ENCODE results near the gene KCNT1.

KCNT1 gene

DNA sequence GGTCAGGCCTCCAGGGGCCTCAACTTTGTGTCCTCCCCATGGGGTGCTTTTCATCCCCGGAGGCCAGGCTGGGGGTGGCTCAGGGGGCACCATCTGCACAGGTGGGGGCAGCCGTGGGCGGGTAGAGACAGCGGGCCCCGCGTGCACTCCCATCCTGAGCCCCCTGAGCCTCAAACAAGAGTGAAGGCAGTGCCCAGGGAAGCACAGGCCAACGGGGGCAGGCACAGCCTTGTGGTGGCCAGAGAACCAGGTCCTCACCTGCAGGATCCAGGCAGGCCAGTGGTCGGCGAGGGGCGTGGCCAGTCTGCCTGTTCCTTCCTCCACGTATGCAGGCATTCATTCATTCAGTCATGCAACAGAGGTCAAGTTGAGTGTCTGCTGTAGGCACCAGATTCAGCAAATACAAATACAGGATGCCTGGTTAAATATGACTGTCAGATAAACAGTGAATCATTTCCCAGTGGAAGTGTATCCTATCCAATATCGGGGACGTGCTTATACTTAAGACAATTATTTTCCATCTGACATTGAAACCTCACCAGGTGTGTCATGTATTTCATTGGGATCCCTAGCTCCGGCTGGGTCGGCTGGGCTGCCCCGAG lies 22.3 kb downstream of the KCNT1 start:
- FAIRE-seq (no peak), DNase-seq (ENCODE audit: low spot score) (no peak)

DNA sequence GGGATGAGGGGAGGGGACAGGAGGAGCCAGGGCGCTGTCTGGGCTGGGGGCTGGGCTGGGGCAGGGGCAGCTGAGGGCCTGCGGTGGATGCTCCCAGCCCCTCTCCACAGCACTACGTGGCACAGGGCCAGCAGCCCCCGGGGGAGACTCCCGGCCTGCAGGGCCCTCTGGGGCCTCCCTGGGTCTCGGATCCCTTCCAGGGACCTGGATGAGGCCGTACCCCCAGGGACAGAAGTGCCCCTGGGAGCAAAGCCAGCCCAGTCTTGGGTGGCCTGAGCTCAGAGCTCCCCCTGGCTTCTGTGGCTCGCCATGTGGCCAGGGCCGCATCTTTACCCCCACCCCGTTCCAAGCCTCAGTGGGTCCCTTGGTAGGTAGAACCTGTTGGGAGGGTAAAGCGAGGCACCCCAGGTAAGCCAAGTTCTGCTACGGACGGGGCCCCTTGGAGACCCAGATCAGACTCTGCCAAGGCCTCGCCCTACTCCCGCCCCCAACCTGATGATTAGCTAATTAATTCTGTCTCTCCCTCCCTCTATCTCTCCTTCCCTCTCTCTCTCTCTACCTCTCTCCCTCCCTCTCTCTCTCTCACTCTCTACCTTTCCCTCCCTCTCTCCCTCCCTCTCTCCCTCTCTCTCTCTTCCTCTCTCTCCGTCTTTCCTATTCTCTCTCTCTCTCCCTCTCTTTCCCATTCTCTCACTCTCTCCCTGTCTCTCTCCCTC lies 24.3 kb downstream of the KCNT1 start:
- no peak for DNase-seq (ENCODE audit: low spot score)
- no peak for FAIRE-seq

DNA sequence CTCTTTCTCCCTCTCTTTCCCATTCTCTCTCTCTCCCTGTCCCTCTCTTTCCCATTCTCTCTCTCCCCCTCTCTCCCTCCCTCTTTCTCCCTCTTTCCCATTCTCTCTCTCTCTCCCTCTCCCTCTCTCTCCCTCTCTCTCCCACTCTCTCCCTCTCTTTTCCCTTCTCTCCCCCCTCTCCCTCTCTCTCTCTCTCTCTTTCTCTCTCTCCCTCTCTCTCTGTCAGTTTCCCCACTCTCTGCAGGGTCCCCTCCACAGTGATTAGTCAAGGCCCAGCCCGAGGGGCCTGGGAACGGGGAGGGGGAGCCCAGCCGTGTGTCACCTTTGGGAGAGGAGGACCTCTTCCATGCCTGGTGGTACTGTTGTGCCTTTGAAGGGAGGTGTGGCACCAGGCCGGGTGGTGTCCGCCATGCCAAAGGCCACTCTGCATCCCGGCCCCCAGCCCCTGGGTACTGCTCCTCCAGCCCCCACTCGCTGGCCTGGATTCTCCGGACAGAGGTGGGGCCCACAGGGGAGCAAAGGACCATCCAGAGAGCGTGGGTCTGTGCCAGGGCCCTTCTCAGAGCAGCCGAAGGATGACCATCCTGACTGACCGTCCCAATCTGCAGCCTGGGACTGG lies 25.4 kb downstream of the KCNT1 start:
- no peak for DNase-seq (ENCODE audit: low spot score)
- no peak for FAIRE-seq

DNA sequence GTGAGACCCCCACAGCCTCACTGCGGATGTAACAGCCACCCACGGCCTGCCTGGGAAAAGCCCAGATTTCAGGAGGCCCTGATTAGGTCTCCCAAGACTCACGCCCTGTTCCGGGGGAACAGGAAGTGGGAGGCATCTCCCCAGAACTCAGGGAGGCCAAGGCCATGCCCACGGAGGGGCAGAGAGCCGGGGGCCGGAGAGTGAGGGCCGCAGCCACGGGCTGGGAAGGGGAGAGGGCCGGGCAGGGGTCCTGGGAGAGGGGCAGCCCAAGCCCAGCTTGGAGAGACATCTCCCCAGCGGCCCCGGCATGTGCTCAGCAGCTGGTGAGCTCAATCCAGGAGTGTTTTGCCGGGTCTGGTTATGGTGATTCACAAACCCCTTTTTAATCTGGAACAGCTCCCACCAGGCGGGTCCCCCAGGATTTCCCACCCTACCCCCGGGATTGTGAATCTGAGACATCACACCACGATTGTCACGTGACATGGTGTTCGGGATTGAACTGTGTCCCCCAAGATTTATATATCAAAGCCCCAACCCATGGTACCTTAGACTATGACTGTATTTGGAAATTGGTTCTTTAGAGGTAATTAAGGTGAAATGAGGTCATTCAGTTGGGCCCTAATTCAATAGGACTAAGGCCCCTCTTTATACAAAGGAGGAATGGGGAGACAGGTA lies 26.6 kb downstream of the KCNT1 start:
- DNase-seq (ENCODE audit: low spot score) (no peak), FAIRE-seq (no peak)

DNA sequence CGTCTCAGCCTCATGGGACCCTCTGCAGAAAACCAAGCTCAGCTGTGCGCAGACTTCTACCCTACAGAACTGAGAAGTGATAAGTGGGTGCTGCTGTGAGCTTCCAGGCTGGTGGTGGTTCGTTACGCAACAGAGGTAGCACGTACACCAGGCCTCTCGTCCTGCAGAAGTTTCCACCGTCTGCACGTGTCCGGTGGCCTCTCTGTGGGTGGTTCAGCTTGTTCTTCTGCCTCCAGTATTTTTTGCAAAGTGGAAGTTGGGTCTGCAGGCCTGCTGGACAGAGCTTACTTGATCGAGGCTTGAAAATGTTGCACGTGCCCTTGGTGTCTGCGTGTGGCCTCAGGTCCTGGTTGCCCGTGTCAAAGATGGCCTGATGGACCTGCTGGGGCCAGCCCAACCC lies 27.5 kb downstream of the KCNT1 start:
- DNase-seq (ENCODE audit: low spot score) (no peak), FAIRE-seq (no peak)

DNA sequence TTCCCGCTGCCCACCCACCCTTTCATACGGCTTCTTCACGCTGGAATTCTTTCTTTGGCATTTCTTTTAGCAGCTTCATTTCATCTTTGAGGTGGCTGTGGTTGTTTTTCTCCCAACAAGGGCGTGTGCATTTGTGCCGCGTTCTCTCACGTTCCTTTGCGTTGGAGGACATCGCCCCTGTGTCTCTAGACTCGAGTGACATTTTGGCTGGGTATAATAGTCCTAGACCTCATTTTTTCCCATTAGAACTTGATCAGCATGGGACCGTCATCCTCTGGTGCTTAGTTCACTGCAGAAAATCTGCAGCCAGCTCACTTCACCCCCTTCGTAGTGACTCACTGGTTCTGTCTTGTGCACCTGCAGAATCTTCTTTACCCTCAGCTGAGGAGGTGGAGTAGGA lies 29.5 kb downstream of the KCNT1 start:
- FAIRE-seq (no peak), DNase-seq (ENCODE audit: low spot score) (no peak)

DNA sequence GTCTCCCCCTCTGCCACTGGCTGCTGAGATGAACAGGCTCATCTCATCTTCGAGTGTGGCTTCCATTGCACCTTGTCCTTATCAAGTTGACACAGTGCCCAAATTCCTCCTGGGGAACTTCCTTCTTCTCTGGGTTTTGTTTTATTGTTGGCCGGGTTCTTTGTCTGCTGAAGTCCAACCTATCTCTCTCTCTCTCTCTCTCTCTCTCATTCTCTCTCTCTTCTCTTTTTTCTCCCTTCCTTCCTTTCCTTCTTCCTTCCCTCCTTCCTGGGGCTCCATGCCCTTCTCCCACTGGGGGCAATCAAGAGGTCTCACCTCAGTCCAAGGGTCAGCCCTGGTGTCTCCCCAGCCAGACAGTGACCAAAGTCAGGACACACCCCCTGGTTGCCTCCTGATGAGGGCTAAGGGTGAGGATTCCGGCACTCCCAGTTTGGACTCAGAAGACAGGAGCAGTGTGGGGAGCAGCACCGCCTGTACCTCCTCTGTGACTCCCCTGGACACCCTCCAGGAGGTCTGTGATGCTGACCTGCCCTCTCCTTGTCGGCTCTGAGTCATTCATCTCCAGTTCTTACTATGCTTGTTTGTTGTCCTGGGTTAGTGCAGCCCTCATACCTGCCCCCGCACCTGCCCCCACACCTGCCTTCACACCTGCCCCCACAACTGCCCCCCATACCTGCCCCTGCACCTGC lies 30.7 kb downstream of the KCNT1 start:
- DNase-seq (ENCODE audit: low spot score) = no peak
- FAIRE-seq = no peak

DNA sequence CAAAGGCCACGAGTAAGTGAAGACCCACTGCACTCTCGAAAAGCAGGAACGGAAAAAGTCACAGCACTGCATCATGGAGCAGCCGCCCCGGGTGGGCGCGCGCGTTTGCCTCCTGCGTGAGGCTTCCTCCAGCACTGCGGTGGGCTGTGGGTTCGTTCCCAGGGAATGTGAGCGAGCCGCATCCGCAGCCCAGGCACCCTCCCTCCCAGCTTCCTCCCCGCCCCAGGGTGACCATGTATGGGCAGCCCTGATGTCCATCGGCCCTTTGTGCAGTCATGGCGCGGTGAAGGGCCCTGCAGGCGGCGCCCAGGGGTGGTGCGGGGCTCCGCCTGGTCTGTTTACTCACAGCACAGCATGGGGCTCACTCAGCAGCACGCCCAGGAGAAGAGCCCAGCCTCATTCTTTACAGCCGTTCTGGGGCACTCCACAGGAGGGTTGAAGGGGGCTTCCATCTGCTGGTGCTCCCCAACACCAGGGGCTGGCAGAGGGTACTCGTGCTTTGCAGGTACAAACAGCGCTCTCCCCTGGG lies 32.7 kb downstream of the KCNT1 start:
- FAIRE-seq (no peak), DNase-seq (ENCODE audit: low spot score) (no peak)

DNA sequence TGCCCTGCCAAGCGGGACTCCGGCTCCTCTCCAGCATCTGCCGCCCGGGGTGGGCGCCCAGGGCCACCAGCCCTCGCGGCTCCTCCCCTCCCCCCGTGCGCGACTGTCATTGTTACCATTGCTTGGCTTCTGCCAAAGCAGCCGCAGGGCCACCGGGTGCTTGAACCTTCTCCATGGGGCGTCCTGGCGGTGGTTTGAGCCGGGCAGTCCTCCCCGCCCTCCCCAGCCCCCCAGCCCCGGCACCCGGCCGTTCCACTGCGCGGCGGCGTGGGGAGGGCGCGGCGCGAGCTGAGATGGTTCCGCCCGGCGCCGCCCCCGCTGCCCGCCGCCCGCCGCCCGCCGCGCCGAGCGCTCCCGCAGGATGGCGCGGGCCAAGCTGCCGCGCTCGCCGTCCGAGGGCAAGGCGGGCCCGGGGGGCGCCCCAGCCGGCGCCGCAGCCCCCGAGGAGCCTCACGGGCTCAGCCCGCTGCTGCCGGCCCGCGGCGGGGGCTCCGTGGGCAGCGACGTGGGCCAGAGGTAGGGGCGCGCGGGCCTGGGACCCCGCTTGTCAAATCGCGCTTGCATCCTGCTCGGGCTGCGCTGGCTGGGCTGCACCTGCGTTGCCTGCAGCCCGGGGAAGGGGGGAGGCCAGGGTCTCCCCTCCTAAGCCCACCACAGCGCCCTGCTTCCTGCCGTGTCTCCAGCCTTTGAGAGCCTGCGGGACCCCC lies 34.4 kb downstream of the KCNT1 start:
- no peak for DNase-seq (ENCODE audit: low spot score)
- FAIRE-seq = no peak

DNA sequence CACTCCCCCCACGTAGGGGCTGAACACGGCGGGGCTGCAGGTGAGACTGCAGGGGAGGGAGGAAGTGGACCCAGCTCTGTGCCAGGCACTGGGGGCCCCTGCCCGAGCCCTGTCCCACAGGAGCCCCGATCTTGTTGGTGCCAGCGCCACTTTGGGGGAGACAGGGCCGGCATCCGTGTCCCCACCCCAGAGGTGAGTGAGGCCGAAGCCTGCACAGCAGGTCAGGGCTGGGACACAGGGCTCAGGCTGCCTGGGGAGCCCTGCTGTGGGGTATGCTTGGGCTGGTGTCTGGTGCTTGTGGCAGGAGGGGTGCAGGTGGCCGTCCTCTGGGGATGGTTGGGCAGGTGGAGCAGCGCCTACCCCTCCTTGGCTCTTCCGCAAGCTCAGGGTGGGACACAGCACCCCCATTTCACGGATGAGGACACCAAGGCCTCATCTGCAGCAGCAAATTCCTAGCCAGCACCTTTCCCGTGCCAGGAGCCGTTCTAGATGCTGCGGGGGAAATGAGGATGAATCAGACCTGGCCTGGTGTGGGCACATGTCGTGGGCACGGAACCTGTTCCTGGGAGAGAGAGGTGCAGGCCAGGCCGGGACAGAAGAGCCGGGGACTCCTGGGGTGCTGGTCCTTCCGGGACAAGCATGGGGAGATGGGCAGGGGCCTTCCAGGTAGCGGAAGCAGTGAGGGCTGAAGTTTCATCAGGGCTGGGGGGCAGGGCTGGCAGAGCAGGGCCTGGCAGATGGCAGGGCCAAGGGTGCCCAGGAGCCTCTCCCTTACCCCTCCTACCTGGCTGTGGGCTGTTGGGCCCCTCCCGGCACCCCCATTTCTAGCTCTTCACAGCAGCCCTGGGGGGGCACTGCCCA lies 35.2 kb downstream of the KCNT1 start:
- no peak for FAIRE-seq
- no peak for DNase-seq (ENCODE audit: low spot score)

DNA sequence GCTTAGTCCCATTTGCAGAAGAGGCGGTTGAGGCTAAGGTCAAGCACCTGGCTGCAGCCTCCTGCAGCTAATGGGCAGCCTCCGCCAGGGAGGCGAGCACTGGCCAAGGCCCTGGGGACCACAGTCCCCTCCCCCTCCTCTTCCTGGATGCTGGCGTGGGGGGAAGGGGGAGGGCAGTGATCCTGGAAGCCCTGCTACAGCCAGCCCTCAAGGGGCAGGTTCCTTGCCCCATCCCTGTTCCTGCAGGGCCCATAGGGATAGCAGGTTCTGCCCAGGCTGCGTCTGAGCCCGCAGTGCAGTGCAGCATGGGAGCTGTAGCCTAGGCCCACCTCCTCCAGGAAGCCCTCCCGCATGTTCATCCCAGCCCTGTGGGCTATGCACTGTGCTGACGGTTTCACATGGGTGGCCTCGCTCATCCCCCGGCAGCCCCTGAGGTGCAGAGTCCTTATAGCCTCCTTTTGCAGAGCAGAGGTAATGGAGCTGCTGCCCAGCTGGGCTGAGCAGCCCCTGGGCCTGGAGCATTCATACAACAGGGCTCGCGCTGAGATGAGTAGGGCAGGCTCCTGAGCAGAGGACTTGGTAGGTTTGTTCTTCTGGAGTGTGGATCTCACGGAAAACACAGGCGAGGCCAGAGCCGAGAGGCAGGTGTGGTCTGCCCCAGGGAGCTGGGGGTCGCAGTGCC lies 36.0 kb downstream of the KCNT1 start:
- no peak for DNase-seq (ENCODE audit: low spot score)
- FAIRE-seq = no peak

DNA sequence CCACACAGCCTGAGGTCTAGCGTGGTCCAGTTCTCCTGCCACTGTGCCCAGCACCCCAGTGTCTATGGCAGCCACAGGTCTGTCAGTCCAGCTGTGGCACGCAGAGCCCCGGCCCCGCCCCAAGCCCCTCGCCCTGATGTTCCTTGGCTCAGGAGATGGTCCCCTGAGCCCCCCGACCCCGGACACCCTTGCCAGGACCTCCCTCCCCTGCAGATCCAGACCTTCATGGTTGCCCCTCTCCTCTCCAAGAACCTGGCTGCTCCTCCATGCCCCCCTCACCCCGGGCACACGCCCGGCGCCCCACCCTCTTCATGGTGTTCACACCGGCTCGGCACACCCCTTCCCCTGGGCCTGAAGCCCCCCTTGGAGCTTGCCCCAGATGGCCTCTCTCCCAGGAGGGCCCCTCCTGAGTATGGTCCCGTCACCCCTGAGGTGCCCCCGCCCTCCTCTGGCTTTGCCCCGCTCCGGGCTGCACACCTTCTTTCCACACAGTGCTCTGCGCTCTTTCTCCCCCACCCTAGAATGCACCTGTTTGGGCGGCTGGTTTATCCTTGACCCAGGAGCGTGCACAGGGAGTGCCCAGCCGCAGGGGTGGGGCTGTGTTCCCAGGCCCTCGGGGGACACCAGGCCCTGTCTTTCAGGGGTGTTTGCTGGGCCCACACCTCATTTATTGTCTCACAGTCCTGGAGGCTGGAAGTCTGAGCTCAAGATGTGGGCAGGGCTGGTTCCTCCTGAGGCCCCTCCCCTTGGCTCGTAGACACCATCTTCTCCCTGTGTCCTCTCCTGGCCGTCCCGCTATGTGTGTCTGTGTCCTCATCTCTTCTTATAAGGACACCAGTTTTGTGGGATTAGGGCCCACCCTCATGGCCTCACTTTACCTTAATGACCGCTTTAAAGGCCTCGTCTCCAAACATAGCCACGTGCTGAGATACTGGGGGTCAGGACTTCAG lies 37.6 kb downstream of the KCNT1 start:
- no peak for DNase-seq (ENCODE audit: low spot score)
- FAIRE-seq = no peak

DNA sequence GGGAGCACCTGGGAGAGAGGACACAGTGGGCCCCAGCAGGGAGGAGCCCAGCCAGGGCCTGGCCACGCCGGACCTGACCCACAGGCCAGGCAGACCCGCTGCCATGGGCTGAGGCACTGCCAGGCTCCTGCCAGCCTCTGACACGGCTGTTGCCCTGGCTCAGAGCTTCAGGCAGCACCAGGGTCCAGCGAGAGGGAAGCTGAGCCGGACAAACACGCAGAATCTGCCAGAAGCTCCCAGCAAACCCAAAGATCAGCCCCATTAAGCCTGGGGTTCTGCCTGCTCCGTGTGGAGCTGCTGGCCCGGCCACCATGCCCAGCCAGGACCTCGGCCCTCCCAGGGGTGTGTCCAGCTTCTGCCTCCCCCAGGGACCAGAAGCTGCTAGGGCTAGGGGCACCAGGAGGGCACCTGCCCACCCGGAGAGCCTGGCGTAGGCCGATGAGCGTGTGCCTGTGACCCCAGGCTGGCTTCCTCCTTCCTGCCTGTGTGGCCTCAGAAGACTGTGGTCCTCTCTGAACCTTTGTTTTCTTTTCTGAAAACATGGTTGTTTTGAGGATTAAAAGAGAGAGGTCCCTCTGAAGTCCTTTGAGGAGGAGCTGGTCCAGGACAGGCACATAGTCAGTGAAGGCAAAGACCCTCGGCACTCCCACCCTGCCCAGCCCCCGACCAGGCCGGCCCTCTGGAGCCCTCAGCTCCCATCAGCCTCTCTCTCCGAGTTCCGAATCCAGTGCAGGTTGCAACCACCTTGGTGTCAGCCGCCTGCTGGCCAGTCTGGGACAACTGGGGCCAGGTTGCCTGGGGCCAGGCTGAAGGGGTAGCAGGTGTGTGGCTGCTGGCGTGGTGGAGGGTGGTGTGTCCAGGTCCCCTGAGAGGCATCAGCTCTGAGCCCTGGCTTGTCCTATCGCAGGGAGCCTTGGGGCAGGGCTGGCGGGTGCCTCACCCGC lies 39.6 kb downstream of the KCNT1 start:
- DNase-seq (ENCODE audit: low spot score) (no peak), FAIRE-seq (no peak)

DNA sequence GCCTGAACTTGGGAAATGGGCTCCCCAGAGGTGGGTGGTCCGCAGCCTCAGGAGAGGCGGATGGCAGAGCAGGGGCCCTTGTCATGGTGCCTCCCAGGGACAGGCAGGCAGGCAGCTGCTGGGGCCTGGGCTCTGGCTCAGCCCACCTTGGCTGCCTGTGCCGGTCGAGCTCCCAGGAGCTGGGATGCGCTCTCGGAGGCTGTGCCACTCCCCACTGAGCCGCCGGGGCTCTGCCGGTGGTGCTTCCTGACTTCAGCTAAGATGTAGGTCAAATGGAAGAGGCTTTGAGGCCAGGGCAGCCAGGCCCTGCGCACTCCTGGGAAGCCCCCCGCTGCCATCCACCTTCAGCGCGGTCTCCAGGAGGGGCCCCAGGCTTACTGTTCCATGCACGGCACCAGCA lies 41.0 kb downstream of the KCNT1 start:
- no peak for DNase-seq (ENCODE audit: low spot score)
- FAIRE-seq = no peak

DNA sequence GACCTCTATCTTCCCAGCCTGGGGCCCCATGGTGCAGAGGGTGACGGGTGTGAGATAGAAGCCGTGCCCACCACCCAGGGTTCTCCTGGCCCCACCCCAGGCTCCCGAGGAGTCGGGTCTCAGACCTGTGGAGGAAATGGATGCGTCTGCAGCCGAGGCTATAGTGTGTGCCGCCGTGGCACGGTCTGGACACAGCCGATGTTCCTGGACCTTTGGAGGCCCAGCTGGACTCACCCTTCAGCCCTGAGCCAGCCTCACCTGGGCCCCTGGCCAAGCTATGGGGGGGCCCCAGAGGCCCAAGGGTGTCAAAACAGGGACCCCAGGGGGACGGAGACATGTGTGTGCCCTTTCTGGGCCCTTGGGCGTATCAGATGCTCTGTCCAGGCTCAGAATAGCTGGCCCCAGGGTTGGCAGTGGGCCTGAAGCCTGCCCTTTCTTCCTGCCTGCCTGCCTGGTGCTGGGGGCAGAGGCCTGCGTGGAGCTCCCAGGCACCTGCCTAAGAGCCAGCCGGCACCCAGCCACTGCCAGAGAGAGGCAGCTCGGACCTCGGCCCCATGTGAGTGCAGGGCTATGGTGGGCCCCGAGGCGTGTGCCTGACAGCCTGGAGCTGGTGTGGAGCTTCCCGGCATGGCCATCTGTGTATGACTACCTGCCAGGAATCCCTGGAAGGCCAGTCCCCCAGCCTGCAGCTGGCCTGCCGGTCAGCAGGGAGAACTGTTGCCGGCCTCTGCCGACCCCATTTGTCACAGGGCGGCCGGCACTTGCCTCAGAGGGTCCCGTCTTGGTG lies 41.8 kb downstream of the KCNT1 start:
- no peak for FAIRE-seq
- DNase-seq (ENCODE audit: low spot score) = no peak

DNA sequence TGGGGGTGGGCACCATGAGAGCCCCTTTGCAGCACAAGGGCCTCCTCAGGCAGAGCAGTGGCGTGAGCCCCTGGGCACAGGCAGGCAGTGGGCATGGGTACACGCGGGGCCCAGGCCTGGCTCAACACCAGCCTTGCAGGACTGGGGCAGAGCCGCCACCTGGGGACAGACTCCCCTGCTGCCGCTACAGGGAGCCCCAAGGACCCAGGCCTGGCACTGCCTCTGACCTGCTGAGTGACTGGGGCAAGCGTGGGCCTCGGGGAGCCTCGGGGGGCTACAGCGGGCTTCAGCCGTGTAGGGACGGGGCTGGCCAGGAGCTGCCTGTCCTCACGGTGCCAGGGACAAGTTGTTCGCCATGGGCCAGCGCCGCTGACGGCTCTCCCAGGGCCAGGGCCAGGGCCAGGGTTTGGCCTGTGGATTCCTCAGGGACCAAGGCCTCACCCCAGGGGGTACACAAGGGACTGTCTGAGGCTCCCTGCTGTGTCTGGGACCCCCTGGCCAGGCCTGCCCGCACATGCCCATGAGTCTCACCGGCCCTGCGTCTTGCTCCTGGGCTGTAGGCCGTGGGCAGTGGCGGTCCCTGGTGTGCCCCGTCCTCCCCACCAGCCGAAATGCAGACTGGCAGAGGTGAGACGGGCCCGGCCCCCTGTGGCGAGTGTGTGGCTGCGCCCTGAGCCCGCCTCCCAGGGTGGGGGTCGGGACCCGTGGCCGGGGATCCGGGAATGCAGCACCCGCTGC lies 42.5 kb downstream of the KCNT1 start:
- FAIRE-seq = no peak
- DNase-seq (ENCODE audit: low spot score) = no peak

Measured in urothelium cell line (cell line).